AG04449 (cell line): Measurements from ENCODE around the gene EREG.

ENCODE experiments used
- CTCF ChIA-PET: fragments of 350-600 bp; formaldehyde crosslinking; extraction: SDS; loops from one replicate; lab custom pipeline; 2021; ENCODE audit warnings: antibody characterized with exemption; lab: Yijun Ruan, JAX
- POLR2A ChIA-PET: fragments of 400-600, 350-600 bp; formaldehyde crosslinking; extraction: SDS; loops from one replicate; lab custom pipeline; 2020; ENCODE audit warnings: antibody characterized with exemption, inconsistent platforms; lab: Yijun Ruan, JAX
- DNase-seq: peaks from one replicate; pipeline ENCODE4 v3.0.0-alpha.2; 2010; ENCODE audit warnings: low read depth, low spot score
- H3K4me3 ChIP-seq: 2 replicates; pipeline ENCODE4 v1.5.1; 2011; ENCODE audit warnings: low read depth, mild to moderate bottlenecking, control low read depth, low read length
- CTCF ChIP-seq: IDR thresholded peaks from one replicate; pipeline ENCODE4 v1.5.1; 2011; ENCODE audit warnings: mild to moderate bottlenecking, moderate library complexity, low read length, control low read depth, inconsistent platforms; ENCODE audit not compliant: insufficient read depth; ENCODE audit errors: missing control alignments

Gene EREG

GRCh38 chr4:74327762-74328161 is 37.2 kb upstream of the EREG start:
- H3K4me3 ChIP-seq = no peak overlapping the region
- DNase-seq = no peak
- ChIA-PET CTCF (interaction anchor here (1.7 to 1.9 kb wide), 3 partner anchors 7 to 347 kb away, joined by 8 to 13 read pairs (median 9); no protein-coding TSS in a partner anchor), POLR2A (no interaction called here)
- TF ChIP-seq CTCF = no peak

- CTCF ChIA-PET = interaction anchor here (1.7 to 2.2 kb wide), 4 partner anchors 8 to 346 kb away, joined by 4 to 13 read pairs (median 8); no protein-coding TSS in a partner anchor
- no peak for TF ChIP-seq CTCF
- H3K4me3 ChIP-seq = no peak overlapping the region
- POLR2A ChIA-PET = no interaction called here
- DNase-seq = no peak
Observed at GRCh38 chr4:74328501-74328900, 36.4 kb upstream of the EREG start.

DNA sequence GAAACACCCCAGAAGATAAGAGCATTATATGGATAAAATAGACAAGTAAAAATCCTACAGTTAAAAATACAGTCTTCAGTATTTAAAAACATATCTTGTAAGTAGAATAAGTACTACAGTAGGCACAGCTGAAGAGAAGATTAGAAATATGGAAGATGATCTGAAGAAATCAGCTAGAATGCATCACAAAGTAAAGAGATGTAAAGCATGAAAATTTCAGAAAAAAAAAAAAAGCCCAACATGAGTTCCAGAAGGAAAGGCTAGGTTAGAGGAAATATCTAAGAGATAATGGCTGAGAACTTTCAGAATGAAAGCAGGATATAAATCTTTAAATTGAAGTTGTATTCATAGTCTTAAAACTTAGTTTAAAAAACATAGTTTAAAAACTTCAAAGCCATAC is 35.6 kb upstream of the EREG start:
- ChIA-PET POLR2A (no interaction called here), CTCF (interaction anchor here (1.9 to 2.2 kb wide), 2 partner anchors 9 to 41 kb away, joined by 4 to 9 read pairs; no protein-coding TSS in a partner anchor)
- TF ChIP-seq CTCF = no peak
- no peak overlapping the region for H3K4me3 ChIP-seq
- DNase-seq = no peak

DNA sequence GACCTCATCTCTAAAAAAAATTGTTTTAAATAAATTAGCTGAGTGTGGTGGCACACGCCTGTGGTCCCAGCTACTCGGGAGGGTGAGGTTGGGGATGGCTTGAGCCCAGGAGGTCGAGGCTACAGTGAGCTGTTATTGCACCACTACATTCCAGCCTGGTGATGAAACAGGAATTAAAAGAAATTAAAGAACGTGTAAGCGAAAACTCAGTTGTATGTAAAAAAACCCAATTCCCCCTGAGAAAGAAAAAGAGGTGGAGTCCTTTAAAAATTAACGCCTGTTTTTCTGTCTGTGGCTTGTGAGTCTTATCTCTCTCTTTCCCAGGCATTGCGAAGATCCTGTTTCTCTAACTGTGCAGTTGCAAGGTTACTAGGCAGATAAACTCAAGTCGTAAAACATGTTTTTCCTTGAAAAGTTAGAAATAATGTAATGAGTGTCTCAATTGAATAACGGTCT is 34.6 kb upstream of the EREG start:
- POLR2A ChIA-PET = no interaction called here
- DNase-seq = no peak
- H3K4me3 ChIP-seq = no peak overlapping the region
- TF ChIP-seq CTCF = no peak
- CTCF ChIA-PET = interaction anchor here (1.0 to 2.2 kb wide), 3 partner anchors 11 to 147 kb away, joined by 3 to 9 read pairs (median 4); no protein-coding TSS in a partner anchor

- no peak for DNase-seq
- ChIA-PET CTCF (interaction anchor here (1.1 to 1.5 kb wide), 2 partner anchors 11 to 344 kb away, joined by 3 to 9 read pairs; no protein-coding TSS in a partner anchor), POLR2A (no interaction called here)
- no peak for TF ChIP-seq CTCF
- no peak overlapping the region for H3K4me3 ChIP-seq
Observed at GRCh38 chr4:74331252-74331651, 33.7 kb upstream of the EREG start.

GRCh38 chr4:74331944-74332343 is 33.0 kb upstream of the EREG start:
- ChIA-PET CTCF (interaction anchor here (1.1 to 2.2 kb wide), 3 partner anchors 11 to 343 kb away, joined by 3 to 13 read pairs (median 4); no protein-coding TSS in a partner anchor), POLR2A (no interaction called here)
- no peak overlapping the region for H3K4me3 ChIP-seq
- DNase-seq = no peak
- no peak for TF ChIP-seq CTCF
